Subcutaneous abdominal adipose tissue (tissue), 5 donors: ENCODE measurements around the gene CDC42BPB.
A peak's percentile ranks its signal among the peaks of the same experiment; 100 is the strongest.

Experiments used
- H3K27ac ChIP-seq: one replicate; pipeline ENCODE4 v1.7.0; 2013; ENCODE audit warnings: low read depth, mild to moderate bottlenecking, inconsistent platforms, low read length, moderate library complexity
- H3K27me3 ChIP-seq, 5 donors: one replicate each; pipeline ENCODE4 v1.7.0; 2013; ENCODE audit warnings: low read length in 5 of 5, inconsistent platforms in 1 of 5; ENCODE audit not compliant: control insufficient read depth in 5 of 5, insufficient read depth in 4 of 5
- H3K36me3 ChIP-seq, 5 donors: one replicate each; pipeline ENCODE4 v1.7.0; 2013; ENCODE audit warnings: low read length in 5 of 5; ENCODE audit not compliant: control insufficient read depth in 5 of 5, insufficient read depth in 5 of 5
- H3K4me1 ChIP-seq, 5 donors: one replicate each; pipeline ENCODE4 v1.7.0; 2013; ENCODE audit warnings: low read length in 5 of 5, mild to moderate bottlenecking in 3 of 5, moderate library complexity in 1 of 5; ENCODE audit not compliant: control insufficient read depth in 5 of 5, insufficient read depth in 5 of 5
- H3K4me3 ChIP-seq, 5 donors: one replicate each; pipeline ENCODE4 v1.7.0; 2013; ENCODE audit warnings: low read length in 5 of 5, low read depth in 1 of 5
- H3K9ac ChIP-seq, 5 donors: one replicate each; pipeline ENCODE4 v1.7.0; 2013; ENCODE audit warnings: low read length in 5 of 5, mild to moderate bottlenecking in 4 of 5, moderate library complexity in 3 of 5
- H3K9me3 ChIP-seq, 5 donors: one replicate each; pipeline ENCODE4 v1.7.0; 2013; ENCODE audit warnings: low read length in 5 of 5; ENCODE audit not compliant: control insufficient read depth in 5 of 5
- donor health status: healthy.
- donor health status: healthy.
- donor health status: healthy.
- donor health status: healthy.
- donor health status: healthy.

Gene CDC42BPB

GRCh38 chr14:103020271-103021170 is 36.8 kb downstream of the CDC42BPB start:
- Histone ChIP-seq H3K9ac (no peak overlapping the region), H3K4me3 (peak overlapping the region in 1 of 5 donors; percentile 12), H3K27ac (no peak overlapping the region), H3K36me3 (no peaks in the 10 kb centered on the region), H3K4me1 (peaks cover 8 to 56% (median 49%) of the 10 kb centered on the region in 5 donors), H3K27me3 (no peaks in the 10 kb centered on the region), H3K9me3 (no peaks in the 10 kb centered on the region)

- Histone ChIP-seq H3K27ac (no peak overlapping the region), H3K27me3 (no peaks in the 10 kb centered on the region), H3K4me3 (peak overlapping the region in 1 of 5 donors; percentile 19), H3K9ac (no peak overlapping the region), H3K36me3 (no peaks in the 10 kb centered on the region), H3K4me1 (peaks cover 8 to 63% (median 56%) of the 10 kb centered on the region in 5 donors), H3K9me3 (no peaks in the 10 kb centered on the region)
Measured at GRCh38 chr14:103019826-103020225, 37.5 kb downstream of the CDC42BPB start.

- no peak overlapping the region for H3K27ac ChIP-seq
- H3K36me3 ChIP-seq: no peaks in the 10 kb centered on the region
- no peaks in the 10 kb centered on the region for H3K9me3 ChIP-seq
- no peak overlapping the region for H3K9ac ChIP-seq
- no peak overlapping the region for H3K4me3 ChIP-seq
- H3K27me3 ChIP-seq: no peaks in the 10 kb centered on the region
- H3K4me1 ChIP-seq: peaks cover 8 to 66% (median 59%) of the 10 kb centered on the region in 5 donors
Measured at GRCh38 chr14:103019236-103019635, 38.1 kb downstream of the CDC42BPB start.

GRCh38 chr14:103016594-103016993 is 40.8 kb downstream of the CDC42BPB start:
- peaks cover 0 to 62% (median 45%) of the 10 kb centered on the region in 5 donors for H3K4me1 ChIP-seq
- H3K9me3 ChIP-seq: no peaks in the 10 kb centered on the region
- H3K27me3 ChIP-seq: no peaks in the 10 kb centered on the region
- no peaks in the 10 kb centered on the region for H3K36me3 ChIP-seq
- H3K4me3 ChIP-seq: no peak overlapping the region
- H3K9ac ChIP-seq: no peak overlapping the region
- no peak overlapping the region for H3K27ac ChIP-seq

GRCh38 chr14:103016071-103016470 is 41.3 kb downstream of the CDC42BPB start:
- no peaks in the 10 kb centered on the region for H3K27me3 ChIP-seq
- no peak overlapping the region for H3K27ac ChIP-seq
- no peaks in the 10 kb centered on the region for H3K9me3 ChIP-seq
- peaks cover 0 to 4% (median 2%) of the 10 kb centered on the region in 5 donors for H3K36me3 ChIP-seq
- H3K9ac ChIP-seq: no peak overlapping the region
- H3K4me3 ChIP-seq: no peak overlapping the region
- H3K4me1 ChIP-seq: peaks cover 0 to 63% (median 48%) of the 10 kb centered on the region in 5 donors

- no peak overlapping the region for H3K9ac ChIP-seq
- H3K4me1 ChIP-seq: peaks cover 0 to 67% (median 50%) of the 10 kb centered on the region in 5 donors
- no peak overlapping the region for H3K27ac ChIP-seq
- H3K27me3 ChIP-seq: no peaks in the 10 kb centered on the region
- H3K36me3 ChIP-seq: peaks cover 0 to 8% (median 3%) of the 10 kb centered on the region in 5 donors
- no peaks in the 10 kb centered on the region for H3K9me3 ChIP-seq
- H3K4me3 ChIP-seq: peak overlapping the region in 1 of 5 donors; percentile 11
Measured at GRCh38 chr14:103015426-103015825, 41.9 kb downstream of the CDC42BPB start.

GRCh38 chr14:103014466-103015228 is 42.7 kb downstream of the CDC42BPB start:
- Histone ChIP-seq H3K27me3 (no peaks in the 10 kb centered on the region), H3K4me3 (no peak overlapping the region), H3K4me1 (peaks cover 0 to 63% (median 42%) of the 10 kb centered on the region in 5 donors), H3K36me3 (peaks cover 0 to 16% (median 7%) of the 10 kb centered on the region in 5 donors), H3K27ac (no peak overlapping the region), H3K9ac (peak overlapping the region in 1 of 5 donors; percentile 50), H3K9me3 (no peaks in the 10 kb centered on the region)

GRCh38 chr14:103013028-103013427 is 44.3 kb downstream of the CDC42BPB start:
- Histone ChIP-seq H3K27ac (no peak overlapping the region), H3K9me3 (no peaks in the 10 kb centered on the region), H3K27me3 (no peaks in the 10 kb centered on the region), H3K4me1 (peaks cover 0 to 60% (median 46%) of the 10 kb centered on the region in 5 donors), H3K4me3 (no peak overlapping the region), H3K36me3 (peaks cover 0 to 30% (median 15%) of the 10 kb centered on the region in 5 donors), H3K9ac (no peak overlapping the region)

GRCh38 chr14:103009559-103009958 is 47.8 kb downstream of the CDC42BPB start:
- H3K4me1 ChIP-seq: peaks cover 0 to 51% (median 35%) of the 10 kb centered on the region in 5 donors
- H3K36me3 ChIP-seq: peaks cover 0 to 50% (median 30%) of the 10 kb centered on the region in 5 donors
- H3K9ac ChIP-seq: no peak overlapping the region
- no peak overlapping the region for H3K27ac ChIP-seq
- H3K4me3 ChIP-seq: no peak overlapping the region
- H3K27me3 ChIP-seq: no peaks in the 10 kb centered on the region
- no peaks in the 10 kb centered on the region for H3K9me3 ChIP-seq
